ENCODE measurements around the gene PDCD1LG2.

DNA sequence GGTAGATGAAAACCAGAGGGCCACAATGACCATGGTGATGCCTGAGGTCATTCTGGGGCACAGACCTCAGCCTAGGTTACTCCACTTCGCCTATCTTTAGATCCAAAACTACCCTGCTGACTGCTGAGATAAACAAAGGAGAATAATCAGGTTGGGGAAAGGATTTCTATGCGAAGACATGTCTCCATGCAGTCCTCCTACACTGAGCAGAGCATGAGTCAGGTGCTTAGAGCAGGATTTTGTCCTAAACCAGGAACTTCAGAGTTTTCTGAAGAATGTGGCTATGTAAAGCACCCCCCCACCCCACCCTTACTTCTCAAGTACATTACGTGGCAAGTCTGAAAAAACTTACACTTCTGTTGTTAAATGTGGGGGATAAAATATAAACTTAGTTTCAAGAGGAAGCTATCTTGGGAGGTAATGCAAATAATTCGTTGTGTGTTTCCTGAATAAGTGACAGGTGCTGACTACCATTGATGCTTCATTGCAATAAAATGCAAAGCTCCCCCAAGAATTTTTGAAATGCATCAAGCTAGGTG lies 19.4 kb downstream of the PDCD1LG2 start:
- TF ChIP-seq CTCF (IDR thresholded peaks at IDR 0.05) (no peak), POLR2A (IDR thresholded peaks at IDR 0.05) (no peak)
